ENCODE results near the gene F9. TPM values are rescaled to one million over a fixed set of nuclear protein-coding genes. Genes with fewer than 3 reads are reported as not detected.
"Not testable (repeated sequence)": the region's sequence is repeated elsewhere in the genome, so short reads cannot be mapped to it uniquely, and the experiment has no call there.

Gene F9
- not detected in 2 replicates for total RNA-seq (2014; rRNA removed; shearing (Covaris generic))

DNA sequence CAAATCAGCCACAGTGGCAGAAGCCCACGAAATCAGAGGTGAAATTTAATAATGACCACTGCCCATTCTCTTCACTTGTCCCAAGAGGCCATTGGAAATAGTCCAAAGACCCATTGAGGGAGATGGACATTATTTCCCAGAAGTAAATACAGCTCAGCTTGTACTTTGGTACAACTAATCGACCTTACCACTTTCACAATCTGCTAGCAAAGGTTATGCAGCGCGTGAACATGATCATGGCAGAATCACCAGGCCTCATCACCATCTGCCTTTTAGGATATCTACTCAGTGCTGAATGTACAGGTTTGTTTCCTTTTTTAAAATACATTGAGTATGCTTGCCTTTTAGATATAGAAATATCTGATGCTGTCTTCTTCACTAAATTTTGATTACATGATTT, at the start of gene F9:
F9 (plus strand) TSS at position 190 of the 400 bp plus-strand sequence; CDS start at position 216, 26 bp downstream.
- H3K4me3 ChIP-seq: no peak within 1 kb of the TSS
- H3K4me1 ChIP-seq (replicated peaks): no peaks in the 10 kb centered on the region
- H3K27me3 ChIP-seq (replicated peaks): no peaks in the 10 kb centered on the region
- no peaks in the 10 kb centered on the region for H3K36me3 ChIP-seq
- no peaks in the 10 kb centered on the region for H3K9me3 ChIP-seq (replicated peaks)
- H3K27ac ChIP-seq: no peak within 1 kb of the TSS
- DNase-seq (ENCODE audit: low read depth in 1 of 2, low spot score in 2 of 2): no peak

DNA sequence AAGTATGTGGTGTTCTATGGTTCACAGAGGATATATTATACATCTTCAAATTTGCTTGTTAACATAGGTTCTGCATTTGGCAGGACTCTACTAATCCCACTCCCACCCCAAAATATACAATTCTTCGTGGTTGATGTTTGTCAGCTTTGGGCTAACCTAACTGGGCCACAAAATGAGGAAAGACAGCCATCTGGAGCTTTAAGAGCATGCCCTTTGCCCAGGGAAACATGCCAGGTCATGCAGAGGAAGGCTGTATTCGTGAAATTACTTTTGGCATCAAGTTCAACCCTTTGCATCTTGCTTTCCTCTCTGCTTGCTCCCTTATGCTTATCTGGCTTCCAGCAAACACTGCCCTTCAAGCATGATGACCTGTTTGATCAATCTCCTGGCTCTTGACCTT, 46.8 kb upstream of the F9 start:
- DNase-seq (ENCODE audit: low read depth in 1 of 2, low spot score in 2 of 2): no peak
- no peak overlapping the region for H3K4me3 ChIP-seq
- no peaks in the 10 kb centered on the region for H3K9me3 ChIP-seq (replicated peaks)
- no peaks in the 10 kb centered on the region for H3K4me1 ChIP-seq (replicated peaks)
- H3K27ac ChIP-seq: no peak overlapping the region
- no peaks in the 10 kb centered on the region for H3K27me3 ChIP-seq (replicated peaks)
- H3K36me3 ChIP-seq: no peaks in the 10 kb centered on the region

DNA sequence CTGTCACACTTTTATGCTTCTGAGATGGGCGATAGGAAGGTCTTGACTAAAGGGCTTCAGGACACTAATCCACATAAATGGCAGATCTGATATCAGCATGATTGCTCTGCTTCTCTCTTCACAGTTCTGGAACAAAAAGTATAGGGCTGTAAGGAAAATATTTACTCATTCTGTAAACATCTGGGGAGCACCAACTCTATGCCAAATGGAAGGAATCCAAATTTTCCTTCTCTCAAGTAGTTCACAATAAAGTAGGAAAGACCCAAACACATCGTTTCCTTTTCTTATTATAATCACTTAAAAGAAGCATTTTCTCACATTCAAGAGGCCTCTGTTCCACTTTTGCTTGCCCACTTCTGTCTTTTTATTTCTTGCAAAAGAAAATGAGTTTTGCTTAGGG, 45.9 kb upstream of the F9 start:
- H3K36me3 ChIP-seq: no peaks in the 10 kb centered on the region
- no peaks in the 10 kb centered on the region for H3K27me3 ChIP-seq (replicated peaks)
- H3K4me1 ChIP-seq (replicated peaks): no peaks in the 10 kb centered on the region
- no peak overlapping the region for H3K27ac ChIP-seq
- H3K9me3 ChIP-seq (replicated peaks): no peaks in the 10 kb centered on the region
- H3K4me3 ChIP-seq: no peak overlapping the region
- DNase-seq (ENCODE audit: low read depth in 1 of 2, low spot score in 2 of 2): no peak

DNA sequence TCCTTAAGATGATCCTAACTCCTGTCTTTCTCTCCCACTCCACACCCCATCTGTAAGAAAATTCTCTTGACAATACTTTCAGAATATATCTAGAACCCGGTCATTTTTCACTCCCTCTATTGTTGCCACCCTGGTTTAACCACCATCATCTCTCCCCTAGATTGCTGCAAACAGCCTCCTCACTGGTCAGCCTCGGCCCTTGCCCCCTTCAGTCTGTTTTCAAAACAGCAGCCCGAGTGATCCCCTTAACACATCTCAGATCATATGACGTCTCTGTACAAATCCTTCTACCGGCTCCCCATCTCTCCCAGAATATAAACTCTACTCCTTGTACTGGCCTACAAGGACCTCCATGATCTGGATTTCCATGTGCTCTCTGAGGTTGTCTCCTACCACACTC, 35.2 kb upstream of the F9 start:
- H3K27me3 ChIP-seq (replicated peaks): no peaks in the 10 kb centered on the region
- H3K27ac ChIP-seq: no peak overlapping the region
- H3K4me3 ChIP-seq: no peak overlapping the region
- H3K36me3 ChIP-seq: no peaks in the 10 kb centered on the region
- no peak for DNase-seq (ENCODE audit: low read depth in 1 of 2, low spot score in 2 of 2)
- no peaks in the 10 kb centered on the region for H3K9me3 ChIP-seq (replicated peaks)
- H3K4me1 ChIP-seq (replicated peaks): no peaks in the 10 kb centered on the region

DNA sequence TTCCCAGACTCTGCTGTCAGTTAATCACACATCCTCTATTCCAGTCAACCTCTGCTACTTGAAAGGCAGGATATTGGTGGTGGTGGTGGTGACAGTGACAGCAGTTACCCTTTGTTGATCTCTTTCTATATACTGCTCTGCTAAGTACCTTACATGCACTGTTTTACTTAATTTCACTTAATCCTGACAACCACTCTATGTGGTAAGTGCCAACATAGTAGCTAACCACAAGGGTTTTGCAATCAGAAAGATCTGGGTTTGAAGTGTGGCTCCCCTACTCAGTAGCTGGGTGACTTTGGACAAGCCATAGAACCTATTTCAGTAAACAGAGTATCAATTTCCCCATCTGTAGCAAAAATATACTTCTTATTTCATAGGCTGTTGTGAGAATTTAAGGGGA, 24.2 kb upstream of the F9 start:
- DNase-seq (ENCODE audit: low read depth in 1 of 2, low spot score in 2 of 2): no peak
- no peak overlapping the region for H3K4me3 ChIP-seq
- H3K27ac ChIP-seq: no peak overlapping the region
- H3K9me3 ChIP-seq (replicated peaks): no peaks in the 10 kb centered on the region
- H3K27me3 ChIP-seq (replicated peaks): no peaks in the 10 kb centered on the region
- H3K36me3 ChIP-seq: no peaks in the 10 kb centered on the region
- H3K4me1 ChIP-seq (replicated peaks): no peaks in the 10 kb centered on the region

DNA sequence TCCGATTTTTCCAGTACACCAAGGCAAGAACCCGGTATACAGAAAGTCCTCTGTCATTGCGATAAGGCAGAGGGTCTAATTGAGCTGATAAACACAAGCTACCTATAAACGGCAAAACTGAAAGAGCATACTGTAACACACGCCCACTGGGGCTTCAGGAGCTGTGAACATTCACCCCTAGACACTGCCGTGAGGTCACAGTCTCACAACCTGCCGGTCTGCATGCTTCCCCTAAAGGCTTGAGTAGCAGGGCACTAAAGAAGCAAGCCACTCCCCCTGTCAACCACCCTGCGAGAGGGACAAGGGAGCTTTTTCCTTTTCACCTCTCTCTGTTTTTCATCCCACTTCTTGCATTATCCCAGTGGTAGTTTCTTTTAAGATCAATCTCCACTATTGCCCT, 22.4 kb upstream of the F9 start:
- no peaks in the 10 kb centered on the region for H3K27me3 ChIP-seq (replicated peaks)
- no peaks in the 10 kb centered on the region for H3K4me1 ChIP-seq (replicated peaks)
- H3K27ac ChIP-seq: no peak overlapping the region
- H3K9me3 ChIP-seq (replicated peaks): no peaks in the 10 kb centered on the region
- no peak for DNase-seq (ENCODE audit: low read depth in 1 of 2, low spot score in 2 of 2)
- no peak overlapping the region for H3K4me3 ChIP-seq
- H3K36me3 ChIP-seq: no peaks in the 10 kb centered on the region

DNA sequence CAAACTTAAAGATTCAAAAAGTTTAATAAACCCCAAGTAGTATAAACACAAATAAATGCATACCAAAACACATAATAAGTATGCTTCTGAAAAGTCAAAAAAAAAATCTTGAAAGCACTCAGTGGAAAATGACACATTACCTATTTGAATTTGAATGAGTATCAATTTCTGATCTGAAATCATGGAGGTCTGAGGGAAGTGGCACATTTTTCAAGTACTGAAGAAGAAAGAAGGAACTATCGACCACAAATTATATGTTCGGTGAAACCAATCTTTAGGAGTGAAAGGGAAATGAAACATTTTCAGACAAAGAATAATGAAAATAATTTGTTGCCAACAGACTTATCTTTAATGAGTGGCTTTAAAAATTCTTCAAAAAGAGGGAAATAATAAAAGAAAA, 12.1 kb upstream of the F9 start:
- H3K9me3 ChIP-seq (replicated peaks): no peaks in the 10 kb centered on the region
- H3K4me3 ChIP-seq: no peak overlapping the region
- no peak overlapping the region for H3K27ac ChIP-seq
- no peak for DNase-seq (ENCODE audit: low read depth in 1 of 2, low spot score in 2 of 2)
- H3K4me1 ChIP-seq (replicated peaks): no peaks in the 10 kb centered on the region
- no peaks in the 10 kb centered on the region for H3K27me3 ChIP-seq (replicated peaks)
- no peaks in the 10 kb centered on the region for H3K36me3 ChIP-seq

DNA sequence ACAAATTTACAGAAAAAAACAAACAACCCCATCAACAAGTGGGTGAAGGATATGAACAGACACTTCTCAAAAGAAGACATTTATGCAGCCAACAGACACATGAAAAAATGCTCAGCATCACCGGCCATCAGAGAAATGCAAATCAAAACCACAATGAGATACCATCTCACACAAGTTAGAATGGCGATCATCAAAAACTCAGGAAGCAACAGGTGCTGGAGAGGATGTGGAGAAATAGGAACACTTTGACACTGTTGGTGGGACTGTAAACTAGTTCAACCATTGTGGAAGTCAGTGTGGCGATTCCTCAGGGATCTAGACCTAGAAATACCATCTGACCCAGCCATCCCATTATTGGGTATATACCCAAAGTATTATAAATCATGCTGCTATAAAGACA, 1.7 kb upstream of the F9 start:
- not testable (repeated sequence) for H3K27ac ChIP-seq; H3K36me3 ChIP-seq; DNase-seq (ENCODE audit: low read depth in 1 of 2, low spot score in 2 of 2)

DNA sequence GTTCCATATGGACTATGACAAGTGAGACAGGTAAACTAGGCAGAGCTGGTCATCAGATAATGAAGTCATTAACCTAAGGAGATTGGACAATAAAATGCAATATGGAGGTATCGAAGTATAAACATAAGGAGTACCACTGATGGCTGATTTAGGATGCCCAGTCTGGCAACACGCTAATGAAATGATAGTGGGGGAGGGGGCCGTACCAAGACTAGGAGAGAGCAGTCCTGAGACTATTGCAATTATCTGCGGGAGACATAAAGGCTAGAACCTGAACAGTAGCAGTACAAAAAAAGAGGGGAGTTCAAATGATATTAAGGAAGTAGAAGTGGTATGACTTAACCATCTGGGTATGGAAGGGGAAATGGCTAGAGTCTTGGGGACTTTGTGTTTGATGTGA, 2.3 kb downstream of the F9 start:
- Histone ChIP-seq H3K4me1 (replicated peaks) (no peaks in the 10 kb centered on the region), H3K27me3 (replicated peaks) (no peaks in the 10 kb centered on the region), H3K9me3 (replicated peaks) (no peaks in the 10 kb centered on the region), H3K27ac (no peak overlapping the region), H3K36me3 (no peaks in the 10 kb centered on the region), H3K4me3 (no peak overlapping the region)
- DNase-seq (ENCODE audit: low read depth in 1 of 2, low spot score in 2 of 2): no peak

More for the DNA sequence above, 1.7 kb upstream of the F9 start:
- not testable (repeated sequence) for H3K4me1 ChIP-seq (replicated peaks); H3K27me3 ChIP-seq (replicated peaks); H3K9me3 ChIP-seq (replicated peaks); H3K4me3 ChIP-seq

DNA sequence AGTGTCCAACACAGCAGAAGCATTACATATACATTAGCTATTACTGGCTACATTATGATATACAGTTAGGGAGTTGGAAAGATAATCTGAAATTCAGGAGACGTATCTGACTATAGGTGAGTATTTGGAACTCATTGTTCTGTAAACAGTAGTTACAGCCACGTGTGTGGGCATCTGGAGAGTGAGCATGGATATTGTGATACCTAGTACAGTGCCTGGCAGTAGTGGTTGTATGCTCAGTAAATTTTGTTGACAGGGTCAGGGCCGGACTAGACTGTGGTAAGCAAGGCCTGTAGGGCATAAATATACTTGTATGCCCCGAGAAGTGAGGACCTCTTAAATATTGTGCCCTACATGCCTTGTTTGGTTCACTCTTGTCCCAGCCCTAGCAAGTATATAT, 2.9 kb downstream of the F9 start:
- Histone ChIP-seq H3K9me3 (replicated peaks) (no peaks in the 10 kb centered on the region), H3K4me1 (replicated peaks) (no peaks in the 10 kb centered on the region), H3K27me3 (replicated peaks) (no peaks in the 10 kb centered on the region), H3K4me3 (no peak overlapping the region), H3K36me3 (no peaks in the 10 kb centered on the region), H3K27ac (no peak overlapping the region)
- DNase-seq (ENCODE audit: low read depth in 1 of 2, low spot score in 2 of 2): no peak

DNA sequence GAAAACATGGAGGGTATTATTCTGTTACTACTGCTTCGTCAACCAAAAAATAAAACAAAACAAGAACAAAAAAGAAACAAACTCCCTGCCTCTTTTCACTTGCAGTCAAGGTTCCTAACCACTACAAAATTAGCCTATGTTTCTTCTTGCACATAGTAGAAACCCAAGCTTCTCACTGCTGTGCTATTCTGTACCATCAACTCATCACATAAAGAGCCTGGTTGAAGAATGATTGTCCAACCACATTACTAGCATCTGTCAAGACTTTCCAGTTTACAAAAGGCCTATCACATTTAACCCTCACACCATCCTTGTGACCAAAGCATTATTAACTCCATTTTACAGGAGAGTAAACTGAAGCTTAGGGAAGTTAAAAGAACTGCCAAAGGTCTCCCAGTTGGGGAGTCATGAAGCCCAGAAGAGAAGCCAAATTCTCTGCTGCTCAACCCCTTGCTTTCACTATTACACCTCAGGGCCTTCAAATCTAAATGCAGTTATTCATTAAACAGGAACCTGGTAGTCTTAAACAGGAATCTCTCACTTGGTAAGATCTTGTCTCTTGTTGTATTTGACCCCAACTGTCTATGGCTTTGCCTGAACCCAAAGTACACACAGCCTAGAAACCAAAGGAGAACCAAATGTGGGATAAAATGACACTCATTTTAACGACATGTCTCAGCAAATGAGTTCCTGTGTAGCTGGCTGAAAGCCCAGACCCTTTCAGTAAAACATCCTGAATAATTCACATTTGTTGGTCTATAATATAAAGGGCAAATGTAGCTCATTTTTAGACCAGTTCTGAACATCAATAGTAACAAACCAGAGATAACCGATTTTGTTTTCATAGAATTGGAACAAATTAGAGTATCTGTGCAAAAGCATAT, 8.6 kb downstream of the F9 start:
- Histone ChIP-seq H3K4me3 (no peak overlapping the region), H3K9me3 (replicated peaks) (no peaks in the 10 kb centered on the region), H3K27ac (no peak overlapping the region), H3K4me1 (replicated peaks) (no peaks in the 10 kb centered on the region), H3K36me3 (no peaks in the 10 kb centered on the region), H3K27me3 (replicated peaks) (no peaks in the 10 kb centered on the region)
- DNase-seq (ENCODE audit: low read depth in 1 of 2, low spot score in 2 of 2): no peak

DNA sequence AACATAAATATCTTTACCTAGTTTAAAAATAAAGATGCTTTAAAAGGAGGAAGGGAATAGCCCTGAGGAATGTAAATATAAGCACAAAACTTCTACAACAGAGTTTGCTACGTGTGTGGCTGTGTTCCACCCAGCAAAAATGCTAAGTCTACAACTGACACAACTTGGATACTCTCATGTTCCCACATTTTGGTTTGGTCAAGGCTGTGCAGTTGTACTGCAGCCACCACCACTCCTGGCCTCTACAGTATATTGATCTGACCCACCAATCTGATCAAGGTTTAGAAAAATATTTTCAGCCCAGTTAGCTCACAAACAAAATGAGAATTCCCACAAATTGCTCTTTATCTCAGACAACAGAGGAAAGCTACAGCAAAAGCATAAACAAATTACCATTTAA, 12.1 kb downstream of the F9 start:
- H3K27ac ChIP-seq: no peak overlapping the region
- H3K9me3 ChIP-seq (replicated peaks): no peaks in the 10 kb centered on the region
- no peaks in the 10 kb centered on the region for H3K4me1 ChIP-seq (replicated peaks)
- H3K4me3 ChIP-seq: no peak overlapping the region
- no peaks in the 10 kb centered on the region for H3K27me3 ChIP-seq (replicated peaks)
- no peaks in the 10 kb centered on the region for H3K36me3 ChIP-seq
- DNase-seq (ENCODE audit: low read depth in 1 of 2, low spot score in 2 of 2): no peak

DNA sequence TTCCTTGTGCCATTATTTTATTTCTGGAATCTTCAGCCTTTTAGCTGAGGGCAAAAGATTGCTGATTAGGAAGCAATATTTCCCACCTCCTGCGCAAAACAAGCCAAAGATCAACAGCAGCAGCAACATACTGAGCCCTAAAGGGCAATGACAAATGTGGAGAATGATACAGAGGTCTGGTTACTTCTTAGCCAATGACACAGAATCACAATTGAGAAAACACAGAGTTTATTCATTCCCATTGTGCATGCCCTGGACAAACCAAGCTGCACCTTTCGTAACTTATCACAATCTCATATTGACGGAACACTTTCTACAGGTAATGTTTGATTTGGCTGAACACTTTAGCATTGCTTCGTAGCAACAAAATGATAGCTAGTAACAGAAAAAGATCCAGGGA, 13.4 kb downstream of the F9 start:
- no peaks in the 10 kb centered on the region for H3K27me3 ChIP-seq (replicated peaks)
- no peak for DNase-seq (ENCODE audit: low read depth in 1 of 2, low spot score in 2 of 2)
- no peak overlapping the region for H3K4me3 ChIP-seq
- no peaks in the 10 kb centered on the region for H3K9me3 ChIP-seq (replicated peaks)
- H3K27ac ChIP-seq: no peak overlapping the region
- no peaks in the 10 kb centered on the region for H3K36me3 ChIP-seq
- H3K4me1 ChIP-seq (replicated peaks): no peaks in the 10 kb centered on the region

DNA sequence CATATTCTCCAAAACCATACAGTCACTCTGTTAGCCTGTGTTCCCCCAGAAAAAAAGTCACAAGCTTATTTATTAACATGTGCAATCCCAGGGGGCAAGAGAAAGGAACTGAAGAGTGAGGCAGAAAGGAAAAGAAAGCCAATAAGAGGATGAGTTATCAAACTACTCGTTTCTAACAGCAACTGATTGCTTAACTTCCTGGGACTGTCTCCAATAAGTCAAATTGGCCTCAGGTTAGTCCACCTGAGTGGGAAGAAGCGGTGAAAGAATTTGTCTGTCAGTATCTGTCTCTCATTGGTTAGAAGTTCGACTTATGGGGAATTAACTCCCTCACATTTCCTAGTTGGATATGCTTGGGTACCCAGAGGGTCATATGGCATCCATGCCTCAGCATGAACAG, 14.1 kb downstream of the F9 start:
- Histone ChIP-seq H3K27me3 (replicated peaks) (no peaks in the 10 kb centered on the region), H3K4me1 (replicated peaks) (no peaks in the 10 kb centered on the region), H3K36me3 (no peaks in the 10 kb centered on the region), H3K27ac (no peak overlapping the region), H3K4me3 (no peak overlapping the region), H3K9me3 (replicated peaks) (no peaks in the 10 kb centered on the region)
- no peak for DNase-seq (ENCODE audit: low read depth in 1 of 2, low spot score in 2 of 2)

DNA sequence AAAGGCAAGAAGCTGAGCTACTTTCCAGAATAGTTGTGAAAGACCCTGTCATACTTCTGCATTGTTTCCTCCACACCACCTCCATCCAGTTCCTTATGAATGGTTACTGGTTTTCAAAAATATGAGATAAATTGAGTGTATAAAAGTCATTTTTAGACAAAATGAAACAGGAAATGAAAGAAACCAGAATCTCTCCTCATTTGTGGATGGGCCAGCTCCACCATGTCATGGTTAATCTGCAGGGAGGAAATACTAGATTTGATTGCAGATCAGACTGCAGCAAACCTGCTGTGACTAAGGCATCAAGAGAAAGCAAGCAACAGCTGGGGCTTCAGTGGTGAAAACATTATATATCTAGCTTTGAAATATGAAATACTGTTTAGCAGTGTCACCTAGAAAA, 23.8 kb downstream of the F9 start:
- H3K27me3 ChIP-seq (replicated peaks): no peaks in the 10 kb centered on the region
- H3K9me3 ChIP-seq (replicated peaks): no peaks in the 10 kb centered on the region
- no peak overlapping the region for H3K27ac ChIP-seq
- DNase-seq (ENCODE audit: low read depth in 1 of 2, low spot score in 2 of 2): no peak
- no peaks in the 10 kb centered on the region for H3K36me3 ChIP-seq
- no peak overlapping the region for H3K4me3 ChIP-seq
- no peaks in the 10 kb centered on the region for H3K4me1 ChIP-seq (replicated peaks)
